Caco-2 (cell line): ENCODE data around the gene TSPAN14. TPM values are rescaled to one million over a fixed set of nuclear protein-coding genes. Genes with fewer than 3 reads are reported as not detected.

Source experiments
- BruUV-seq: library from RNA; stranded (reverse); fragments of 400-500 nt; replicated peaks from 2 replicates; lab custom pipeline; 2021; lab: Mats Ljungman, UMichigan
- CTCF ChIA-PET: fragments of 300-600 bp; sonication (Branson Sonifier 250); formaldehyde crosslinking; loops from one replicate; lab custom pipeline; 2022; ENCODE audit warnings: antibody characterized with exemption; lab: Charles Lee
- POLR2A ChIA-PET: fragments of 300-600 bp; sonication (Branson Sonifier 250); formaldehyde crosslinking; loops from one replicate; lab custom pipeline; 2022; ENCODE audit warnings: antibody characterized with exemption; lab: Charles Lee
- DNase-seq, 2 experiments: peaks; one replicate each; pipeline versions ENCODE4 v3.0.0 to v3.0.0-alpha.2; 2020 to 2022
- H3K27me3 ChIP-seq: replicated peaks from 2 replicates; pipeline ENCODE4 v1.6.0; 2011; ENCODE audit warnings: low read length; ENCODE audit not compliant: control insufficient read depth, insufficient read depth
- H3K36me3 ChIP-seq: 2 replicates; pipeline ENCODE4 v1.5.1; 2011; ENCODE audit warnings: low read length; ENCODE audit not compliant: control insufficient read depth, insufficient read depth
- H3K4me1 ChIP-seq: fragments of 250-450 bp; sonication (Bioruptor Pico); 2 replicates; pipeline ENCODE4 v1.5.1; 2020; ENCODE audit warnings: mild to moderate bottlenecking
- H3K4me3 ChIP-seq: 2 replicates; pipeline ENCODE4 v1.5.1; 2011; ENCODE audit warnings: low read depth, mild to moderate bottlenecking, control low read depth, low read length
- H3K9me3 ChIP-seq: fragments of 250-450 bp; sonication (Bioruptor Pico); 2 replicates; pipeline ENCODE4 v1.5.1; 2020; ENCODE audit warnings: mild to moderate bottlenecking, moderate library complexity
- H3K27ac Mint-ChIP-seq: one replicate; pipeline ENCODE4 v1.8.0; 2022; ENCODE audit warnings: mixed read lengths; ENCODE audit not compliant: unreplicated experiment
- H3K27me3 Mint-ChIP-seq: one replicate; pipeline ENCODE4 v1.8.0; 2022; ENCODE audit warnings: mixed read lengths; ENCODE audit not compliant: insufficient read depth, unreplicated experiment
- H3K36me3 Mint-ChIP-seq: one replicate; pipeline ENCODE4 v1.8.0; 2022; ENCODE audit warnings: mild to moderate bottlenecking, mixed read lengths; ENCODE audit not compliant: insufficient read depth, unreplicated experiment
- H3K4me1 Mint-ChIP-seq: one replicate; pipeline ENCODE4 v1.8.0; 2022; ENCODE audit warnings: low read depth, mixed read lengths; ENCODE audit not compliant: unreplicated experiment
- H3K4me3 Mint-ChIP-seq: one replicate; pipeline ENCODE4 v1.8.0; 2022; ENCODE audit warnings: mild to moderate bottlenecking, moderate library complexity, mixed read lengths; ENCODE audit not compliant: unreplicated experiment
- H3K9me3 Mint-ChIP-seq: one replicate; pipeline ENCODE4 v1.8.0; 2022; ENCODE audit warnings: mixed read lengths; ENCODE audit not compliant: unreplicated experiment
- intact Hi-C: fragments of 100-400 bp; cut with micrococcal nuclease; formaldehyde crosslinking; loops from one replicate; pipeline ENCODE4 v1.10.0; 2022; ENCODE audit not compliant: unreplicated experiment
- total RNA-seq: library from RNA; stranded (reverse); gene quantifications from 2 replicates; pipeline ENCODE4 v1.2.3, GENCODE V29; 2022
- TF ChIP-seq, protein P1 (sequence below), 2 experiments: fragments of 200-600 bp in 1 of 2; IDR thresholded peaks; 1 replicate in 1 of 2; 2 replicates in 1 of 2; pipeline versions ENCODE4 v1.5.1 to v1.8.0; 2011 to 2022; ENCODE audit warnings: antibody characterized with exemption in 1 of 2, control low read depth in 1 of 2, inconsistent platforms in 1 of 2, low read depth in 1 of 2, low read length in 1 of 2, mild to moderate bottlenecking in 1 of 2, moderate library complexity in 1 of 2; ENCODE audit not compliant: insufficient read depth in 1 of 2, severe bottlenecking in 1 of 2, unreplicated experiment in 1 of 2

TSPAN14 gene
- total RNA-seq, 1 experiment from 2014 or later, result 140 TPM

DNA sequence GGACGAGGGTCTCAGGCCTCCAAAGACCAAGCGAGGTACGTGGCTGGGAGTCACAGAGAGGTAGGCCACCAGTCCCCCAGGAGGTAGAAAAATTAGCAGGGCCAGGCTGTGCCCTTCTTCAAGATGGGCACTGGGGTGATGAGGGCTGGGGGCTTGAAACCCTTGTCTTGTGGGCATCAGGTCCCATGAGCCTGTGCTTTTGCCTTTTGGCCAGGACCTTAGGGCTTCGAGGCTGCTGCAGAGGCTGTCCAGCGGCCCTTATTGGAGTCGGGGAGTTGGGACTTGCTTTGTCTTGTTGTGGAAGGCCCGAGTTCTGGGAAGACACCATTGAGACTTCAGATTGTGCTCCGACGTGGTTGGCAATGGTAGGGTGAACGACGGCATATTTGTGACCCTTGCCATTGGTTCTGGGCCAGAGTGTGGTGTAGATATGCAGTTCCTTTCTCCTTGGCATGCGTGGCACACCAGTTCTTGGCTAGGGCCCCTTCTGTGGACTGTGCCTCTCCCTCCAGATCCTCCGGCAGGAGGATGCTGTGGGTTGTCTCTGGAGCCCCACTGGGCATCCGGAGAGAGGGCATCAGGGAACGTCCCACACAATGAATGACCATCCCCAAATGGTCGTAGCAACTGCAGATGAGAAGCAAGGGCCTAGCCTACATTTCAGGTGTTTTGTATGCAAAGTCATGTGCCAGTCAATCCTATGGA, 84.5 kb downstream of the TSPAN14 start:
- H3K36me3 Mint-ChIP-seq, result peaks cover 11% of the 10 kb centered on the region
- POLR2A ChIA-PET, result no interaction called here
- Histone ChIP-seq H3K9me3 (no peaks in the 10 kb centered on the region), H3K4me3 (no peak overlapping the region), H3K27me3 (no peaks in the 10 kb centered on the region), H3K36me3 (no peaks in the 10 kb centered on the region), H3K4me1 (peaks cover 4% of the 10 kb centered on the region; the same call in 1 of the 2 replicates)
- intact Hi-C loops, result no loop called here
- no peaks in the 10 kb centered on the region for H3K4me1 Mint-ChIP-seq
- BruUV-seq, result no TSS peak
- CTCF ChIA-PET, result no interaction called here
- no peak overlapping the region for H3K4me3 Mint-ChIP-seq
- H3K27ac Mint-ChIP-seq, result no peak overlapping the region
- H3K27me3 Mint-ChIP-seq, result no peaks in the 10 kb centered on the region
- TF ChIP-seq, protein P1, sequence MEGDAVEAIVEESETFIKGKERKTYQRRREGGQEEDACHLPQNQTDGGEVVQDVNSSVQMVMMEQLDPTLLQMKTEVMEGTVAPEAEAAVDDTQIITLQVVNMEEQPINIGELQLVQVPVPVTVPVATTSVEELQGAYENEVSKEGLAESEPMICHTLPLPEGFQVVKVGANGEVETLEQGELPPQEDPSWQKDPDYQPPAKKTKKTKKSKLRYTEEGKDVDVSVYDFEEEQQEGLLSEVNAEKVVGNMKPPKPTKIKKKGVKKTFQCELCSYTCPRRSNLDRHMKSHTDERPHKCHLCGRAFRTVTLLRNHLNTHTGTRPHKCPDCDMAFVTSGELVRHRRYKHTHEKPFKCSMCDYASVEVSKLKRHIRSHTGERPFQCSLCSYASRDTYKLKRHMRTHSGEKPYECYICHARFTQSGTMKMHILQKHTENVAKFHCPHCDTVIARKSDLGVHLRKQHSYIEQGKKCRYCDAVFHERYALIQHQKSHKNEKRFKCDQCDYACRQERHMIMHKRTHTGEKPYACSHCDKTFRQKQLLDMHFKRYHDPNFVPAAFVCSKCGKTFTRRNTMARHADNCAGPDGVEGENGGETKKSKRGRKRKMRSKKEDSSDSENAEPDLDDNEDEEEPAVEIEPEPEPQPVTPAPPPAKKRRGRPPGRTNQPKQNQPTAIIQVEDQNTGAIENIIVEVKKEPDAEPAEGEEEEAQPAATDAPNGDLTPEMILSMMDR (IDR thresholded peaks at IDR 0.05; ENCODE audit: insufficient read depth in 1 of 2, low read depth in 1 of 2, low read length in 1 of 2, severe bottlenecking in 1 of 2, unreplicated experiment in 1 of 2), result no peak
- no peaks in the 10 kb centered on the region for H3K9me3 Mint-ChIP-seq
- no peak for DNase-seq

DNA sequence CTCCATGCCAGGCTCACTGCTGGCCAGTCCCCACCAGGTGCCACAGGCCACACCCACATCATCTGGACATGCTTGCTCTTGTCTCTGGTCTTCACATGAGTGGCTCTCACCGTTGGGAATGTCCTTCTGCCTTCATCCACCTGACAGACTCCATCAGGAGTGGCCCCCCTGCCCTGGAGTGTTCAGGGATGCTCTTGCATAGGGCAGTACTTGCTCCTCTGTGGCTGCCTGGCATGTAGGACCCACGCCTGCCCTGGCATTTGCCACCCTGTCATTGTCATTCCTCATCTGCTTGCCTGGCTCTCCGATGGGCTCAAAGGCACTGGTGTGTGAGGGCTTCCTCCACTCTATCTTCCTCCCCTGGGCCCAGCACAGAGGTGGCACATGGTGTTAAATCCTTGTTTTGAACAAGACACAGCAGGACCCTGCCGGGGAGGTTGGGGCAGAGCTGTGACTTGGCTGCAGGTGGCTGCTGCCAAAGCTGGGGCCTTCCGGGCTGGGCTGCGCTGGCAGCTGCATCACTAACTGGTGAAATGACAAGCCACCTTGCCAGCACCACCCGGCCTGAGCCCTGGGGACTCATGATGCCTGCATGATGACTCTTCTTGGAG, 85.4 kb downstream of the TSPAN14 start:
- Histone ChIP-seq H3K9me3 (no peaks in the 10 kb centered on the region), H3K36me3 (no peaks in the 10 kb centered on the region), H3K27me3 (no peaks in the 10 kb centered on the region), H3K4me3 (no peak overlapping the region), H3K4me1 (peaks cover 4% of the 10 kb centered on the region; the same call in 1 of the 2 replicates)
- TF ChIP-seq, protein P1 (IDR thresholded peaks at IDR 0.05; ENCODE audit: insufficient read depth in 1 of 2, low read depth in 1 of 2, low read length in 1 of 2, severe bottlenecking in 1 of 2, unreplicated experiment in 1 of 2), result no peak
- ChIA-PET POLR2A (no interaction called here), CTCF (no interaction called here)
- Mint-ChIP-seq H3K27ac (no peak overlapping the region), H3K27me3 (no peaks in the 10 kb centered on the region), H3K4me3 (no peak overlapping the region), H3K9me3 (no peaks in the 10 kb centered on the region), H3K4me1 (no peaks in the 10 kb centered on the region), H3K36me3 (peaks cover 11% of the 10 kb centered on the region)
- no peak for DNase-seq
- BruUV-seq, result no TSS peak
- intact Hi-C loops, result no loop called here

DNA sequence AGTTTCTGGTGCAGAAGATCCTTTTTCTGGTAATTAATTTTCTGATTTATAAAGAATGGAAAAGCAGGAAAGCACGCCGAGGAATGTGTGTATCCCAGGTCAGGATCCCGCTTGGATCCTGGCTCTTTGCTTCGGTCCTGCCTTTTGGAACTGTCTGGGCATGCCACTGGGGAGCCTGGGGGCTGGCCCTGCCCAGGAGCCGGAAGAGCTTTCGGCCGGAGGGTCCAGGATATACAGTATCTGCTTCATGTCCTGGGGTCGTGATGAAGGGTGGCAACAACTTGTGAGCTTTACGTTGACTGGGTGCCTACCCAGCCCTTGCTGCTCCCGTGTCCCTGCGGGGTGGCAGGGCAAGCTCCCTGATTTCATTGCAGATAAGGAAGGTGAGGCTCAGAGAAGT, 86.0 kb downstream of the TSPAN14 start:
- POLR2A ChIA-PET, result no interaction called here
- H3K4me1 Mint-ChIP-seq, result no peaks in the 10 kb centered on the region
- peaks cover 11% of the 10 kb centered on the region for H3K36me3 Mint-ChIP-seq
- DNase-seq, result no peak
- H3K9me3 Mint-ChIP-seq, result no peaks in the 10 kb centered on the region
- BruUV-seq, result no TSS peak
- Histone ChIP-seq H3K36me3 (no peaks in the 10 kb centered on the region), H3K4me3 (no peak overlapping the region), H3K9me3 (no peaks in the 10 kb centered on the region), H3K27me3 (no peaks in the 10 kb centered on the region), H3K4me1 (peaks cover 4% of the 10 kb centered on the region; the same call in 1 of the 2 replicates)
- H3K4me3 Mint-ChIP-seq, result no peak overlapping the region
- H3K27ac Mint-ChIP-seq, result no peak overlapping the region
- intact Hi-C loops, result no loop called here
- CTCF ChIA-PET, result interaction anchor here (0.7 kb wide), 1 partner anchor 41 kb away, joined by 3 read pairs; no protein-coding TSS in a partner anchor
- TF ChIP-seq, protein P1 (IDR thresholded peaks at IDR 0.05; ENCODE audit: insufficient read depth in 1 of 2, low read depth in 1 of 2, low read length in 1 of 2, severe bottlenecking in 1 of 2, unreplicated experiment in 1 of 2), result no peak
- no peaks in the 10 kb centered on the region for H3K27me3 Mint-ChIP-seq
